ENCODE data around the gene GABRR1.

DNA sequence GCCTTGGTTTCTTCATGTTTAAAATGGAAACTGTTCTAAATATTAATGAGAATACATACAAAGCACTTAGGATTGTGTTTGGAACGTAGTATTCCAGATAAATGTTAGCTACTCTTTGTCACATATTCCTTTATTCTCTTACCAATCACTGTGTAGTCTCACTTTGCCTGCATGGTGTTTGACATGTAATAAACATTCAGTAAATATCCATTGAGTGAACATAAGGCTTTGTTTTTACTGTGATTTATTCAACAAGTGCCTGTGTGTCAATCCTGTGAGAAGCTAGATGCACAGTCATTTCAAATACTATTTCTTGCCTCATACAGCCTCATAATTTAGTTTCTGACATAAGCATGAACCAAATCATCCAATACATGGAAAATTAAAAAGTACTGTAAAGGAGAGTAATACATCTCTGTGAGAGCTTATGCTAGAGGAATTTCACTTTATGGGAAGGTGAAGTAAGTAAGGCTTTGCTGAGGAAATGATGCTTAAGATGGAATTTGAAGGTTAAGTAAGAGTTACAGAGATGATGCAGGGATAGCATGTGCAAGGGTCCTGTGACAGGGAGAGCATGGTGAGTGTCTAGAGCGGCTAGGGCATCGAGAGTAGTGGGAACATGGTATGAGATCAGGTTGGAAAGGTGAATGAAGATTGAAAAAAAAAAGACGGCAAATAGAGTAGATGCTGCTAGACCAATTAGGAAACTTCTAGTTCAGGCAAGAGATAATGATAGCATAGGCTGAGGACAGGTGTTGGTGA, 56.6 kb downstream of the GABRR1 start:
- TF ChIP-seq, protein P1, sequence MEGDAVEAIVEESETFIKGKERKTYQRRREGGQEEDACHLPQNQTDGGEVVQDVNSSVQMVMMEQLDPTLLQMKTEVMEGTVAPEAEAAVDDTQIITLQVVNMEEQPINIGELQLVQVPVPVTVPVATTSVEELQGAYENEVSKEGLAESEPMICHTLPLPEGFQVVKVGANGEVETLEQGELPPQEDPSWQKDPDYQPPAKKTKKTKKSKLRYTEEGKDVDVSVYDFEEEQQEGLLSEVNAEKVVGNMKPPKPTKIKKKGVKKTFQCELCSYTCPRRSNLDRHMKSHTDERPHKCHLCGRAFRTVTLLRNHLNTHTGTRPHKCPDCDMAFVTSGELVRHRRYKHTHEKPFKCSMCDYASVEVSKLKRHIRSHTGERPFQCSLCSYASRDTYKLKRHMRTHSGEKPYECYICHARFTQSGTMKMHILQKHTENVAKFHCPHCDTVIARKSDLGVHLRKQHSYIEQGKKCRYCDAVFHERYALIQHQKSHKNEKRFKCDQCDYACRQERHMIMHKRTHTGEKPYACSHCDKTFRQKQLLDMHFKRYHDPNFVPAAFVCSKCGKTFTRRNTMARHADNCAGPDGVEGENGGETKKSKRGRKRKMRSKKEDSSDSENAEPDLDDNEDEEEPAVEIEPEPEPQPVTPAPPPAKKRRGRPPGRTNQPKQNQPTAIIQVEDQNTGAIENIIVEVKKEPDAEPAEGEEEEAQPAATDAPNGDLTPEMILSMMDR (IDR thresholded peaks at IDR 0.05), result no peak
- no peak for TF ChIP-seq POLR2A (IDR thresholded peaks at IDR 0.05)

Data from ovary (tissue), 3 donors.